GM18867 (cell line): ENCODE results near the gene ZNF691.
A peak's percentile ranks its signal among the peaks of the same experiment; 100 is the strongest.

Experiments
- ATAC-seq: cut with Tn5 transposase; IDR thresholded peaks from one replicate; pipeline ENCODE4 v1.9.1; 2021; ENCODE audit warnings: mild to moderate bottlenecking, moderate library complexity; ENCODE audit not compliant: unreplicated experiment

Gene ZNF691

DNA sequence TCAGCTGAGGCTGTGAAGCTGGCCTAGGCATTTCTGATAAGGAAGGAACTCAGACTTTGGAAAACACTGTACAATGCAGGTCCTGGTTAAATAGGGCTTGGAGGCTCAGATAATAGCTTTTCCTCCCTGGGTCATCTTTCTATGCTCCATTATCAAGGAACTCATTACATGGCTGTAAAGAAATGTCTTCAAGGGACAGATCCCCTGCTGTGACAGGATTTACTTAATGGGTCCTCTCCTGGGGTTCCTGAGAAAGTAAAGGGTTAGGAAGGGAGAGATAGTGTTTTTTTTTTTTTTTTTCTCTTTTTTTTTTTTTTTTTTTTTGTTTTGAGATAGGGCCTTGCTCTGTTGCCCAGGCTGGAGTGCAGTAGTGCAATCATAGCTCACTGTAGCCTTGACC is 15.1 kb upstream of the ZNF691 start:
- no peak for ATAC-seq

DNA sequence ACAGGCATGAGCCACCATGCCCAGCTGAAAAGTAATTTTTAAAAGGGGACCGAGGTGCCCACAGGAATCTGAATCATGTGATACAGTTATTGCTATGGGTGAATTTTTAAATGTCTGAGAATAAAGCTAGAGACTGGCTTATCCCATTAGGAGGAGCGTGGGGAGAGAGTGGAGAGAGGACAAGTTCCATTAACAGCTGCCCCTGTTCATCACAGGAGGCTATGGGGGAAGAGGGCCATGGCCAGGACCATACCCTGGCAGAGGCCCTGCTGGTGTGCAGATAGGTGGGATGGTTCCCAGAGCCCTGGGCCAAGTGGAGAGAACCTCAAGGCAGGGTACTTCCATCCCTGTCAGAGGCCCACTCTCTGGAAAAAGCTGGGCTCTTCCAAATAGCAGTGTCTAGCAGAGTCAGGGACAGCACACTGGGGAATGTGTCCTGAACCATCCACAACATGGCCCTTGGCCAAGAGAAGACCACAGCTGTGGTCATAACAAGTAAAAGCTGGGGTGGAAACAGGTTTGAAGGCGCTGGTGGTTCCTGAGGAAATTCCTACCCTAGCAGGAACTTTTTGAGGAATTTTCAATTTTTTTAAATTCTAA is 13.7 kb upstream of the ZNF691 start:
- no peak for ATAC-seq

DNA sequence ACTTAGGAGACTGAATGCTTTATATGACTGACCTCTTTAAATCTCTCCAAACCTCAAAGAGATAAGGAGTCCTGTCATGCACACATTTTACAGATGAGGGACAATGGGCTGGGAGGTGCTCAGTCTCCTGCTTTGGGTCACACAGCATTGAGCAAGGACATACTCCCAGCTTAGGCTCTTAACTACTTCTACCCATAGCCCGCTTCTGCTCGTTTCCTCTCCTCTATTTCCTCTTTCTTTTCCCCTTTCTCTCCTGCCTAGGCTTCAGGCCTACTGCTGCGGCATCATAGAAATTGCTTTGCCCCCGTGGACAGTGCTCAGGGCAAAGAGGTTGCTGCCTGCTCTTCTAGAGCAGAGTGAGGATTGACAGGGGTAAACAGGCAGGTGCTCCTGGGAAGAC is 12.4 kb upstream of the ZNF691 start:
- ATAC-seq, result no peak

DNA sequence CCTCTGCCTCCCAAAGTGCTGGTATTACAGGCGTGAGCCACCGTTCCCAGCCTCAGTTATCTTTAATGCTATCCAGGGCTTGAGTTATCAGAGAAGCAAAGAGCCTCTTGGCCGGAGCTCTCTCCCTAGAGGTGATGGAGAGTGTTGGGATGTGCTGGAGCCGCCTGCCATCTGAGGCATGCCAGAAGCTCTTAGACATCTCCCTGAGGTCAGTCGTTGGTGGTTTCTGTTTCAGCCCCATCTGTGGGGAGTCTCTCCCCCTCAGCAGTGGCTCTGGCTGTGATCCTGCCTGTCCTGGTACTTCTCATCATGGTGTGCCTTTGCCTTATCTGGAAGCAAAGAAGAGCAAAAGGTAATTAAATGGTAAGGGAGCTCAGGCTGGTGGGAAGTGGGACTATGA is 11.6 kb upstream of the ZNF691 start:
- ATAC-seq, result no peak

DNA sequence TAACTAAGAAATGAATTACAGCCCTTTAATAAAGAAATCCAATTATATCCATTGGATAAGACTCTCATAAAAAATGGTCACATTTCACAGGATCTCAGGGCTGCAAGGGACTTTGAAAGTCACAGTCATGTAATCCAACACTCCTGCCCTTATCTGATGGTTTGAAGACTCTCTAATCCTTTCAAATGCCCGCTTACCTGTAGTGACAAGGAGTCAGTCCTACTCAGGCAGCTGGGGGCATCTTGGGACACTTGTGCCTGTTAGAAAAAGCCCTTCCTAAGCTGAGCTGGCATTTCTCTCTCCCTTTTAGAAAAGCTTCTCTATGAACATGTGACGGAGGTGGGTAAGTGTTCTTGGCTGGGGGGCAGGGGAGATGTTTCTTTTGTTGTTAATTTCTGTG is 11.0 kb upstream of the ZNF691 start:
- ATAC-seq, result no peak

DNA sequence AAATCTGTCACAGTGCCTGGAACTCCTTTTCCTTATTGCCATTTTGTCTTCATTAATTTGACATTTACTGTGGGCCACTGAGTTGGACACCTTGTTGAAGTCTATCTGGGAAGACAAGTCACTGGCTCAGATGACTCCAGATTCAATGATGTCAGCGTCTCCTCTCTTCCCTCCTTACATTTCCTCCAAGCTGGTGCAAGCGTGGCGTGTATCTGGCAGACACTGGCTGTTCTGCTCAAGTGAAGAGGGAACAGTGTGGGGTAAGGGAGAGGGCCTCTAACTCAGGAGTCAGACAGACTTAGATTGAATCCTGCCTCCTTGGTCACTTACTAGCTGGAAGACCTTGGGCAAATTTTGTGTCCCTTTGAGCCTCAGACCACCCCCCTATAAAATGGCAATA is 8.7 kb upstream of the ZNF691 start:
- ATAC-seq, result no peak

DNA sequence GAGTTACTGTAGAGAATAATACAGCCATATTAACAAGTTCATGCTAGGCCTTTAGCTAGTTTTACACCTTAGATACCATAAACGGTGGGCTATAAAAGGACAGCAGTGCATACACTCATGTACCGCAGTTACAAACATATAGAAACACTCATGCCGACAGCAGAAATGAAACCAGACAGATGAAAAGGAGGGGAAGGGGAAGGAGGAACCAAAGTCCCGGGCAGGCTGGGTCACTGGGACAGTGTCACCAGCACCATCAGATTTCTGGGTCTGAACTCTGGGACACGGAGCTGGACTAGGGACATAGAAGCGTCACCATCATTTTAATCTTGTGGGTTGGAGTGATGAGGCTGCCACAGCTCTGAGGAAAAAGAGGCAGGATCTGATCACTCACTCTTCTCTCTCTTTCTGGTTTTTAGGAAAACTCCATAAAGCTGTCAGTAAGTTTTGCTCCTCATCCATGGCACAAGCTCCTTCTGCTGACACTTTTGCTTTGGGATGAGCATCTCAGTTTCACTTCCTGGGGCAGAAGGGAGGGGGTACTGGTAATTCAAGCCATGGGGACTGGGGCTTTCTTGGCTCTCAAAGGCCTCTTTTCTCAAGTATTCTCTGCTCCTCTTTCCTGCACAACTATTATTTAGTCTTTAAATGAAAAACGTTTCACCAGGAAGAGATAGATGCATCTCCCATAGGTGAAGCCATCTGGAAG is 7.8 kb upstream of the ZNF691 start:
- ATAC-seq, result no peak

DNA sequence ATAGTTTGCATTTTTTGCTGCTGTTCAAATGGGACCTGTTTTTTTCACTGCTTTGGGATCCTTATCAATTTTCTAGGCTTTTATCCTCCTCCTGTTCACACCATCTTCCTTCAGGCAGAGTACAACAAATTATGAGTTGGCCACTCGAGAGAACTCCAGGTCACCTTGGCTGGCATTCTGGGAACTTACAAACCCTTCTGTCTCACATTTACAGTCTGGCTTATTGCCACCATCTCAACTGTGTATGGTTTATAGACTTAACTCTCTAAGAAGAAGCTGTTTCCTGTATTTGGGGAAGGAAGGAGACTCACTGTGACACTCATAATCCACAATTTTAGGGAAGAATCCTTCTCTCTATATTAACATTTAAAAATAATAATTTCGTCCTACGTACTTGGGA is 5.4 kb upstream of the ZNF691 start:
- ATAC-seq, result no peak

DNA sequence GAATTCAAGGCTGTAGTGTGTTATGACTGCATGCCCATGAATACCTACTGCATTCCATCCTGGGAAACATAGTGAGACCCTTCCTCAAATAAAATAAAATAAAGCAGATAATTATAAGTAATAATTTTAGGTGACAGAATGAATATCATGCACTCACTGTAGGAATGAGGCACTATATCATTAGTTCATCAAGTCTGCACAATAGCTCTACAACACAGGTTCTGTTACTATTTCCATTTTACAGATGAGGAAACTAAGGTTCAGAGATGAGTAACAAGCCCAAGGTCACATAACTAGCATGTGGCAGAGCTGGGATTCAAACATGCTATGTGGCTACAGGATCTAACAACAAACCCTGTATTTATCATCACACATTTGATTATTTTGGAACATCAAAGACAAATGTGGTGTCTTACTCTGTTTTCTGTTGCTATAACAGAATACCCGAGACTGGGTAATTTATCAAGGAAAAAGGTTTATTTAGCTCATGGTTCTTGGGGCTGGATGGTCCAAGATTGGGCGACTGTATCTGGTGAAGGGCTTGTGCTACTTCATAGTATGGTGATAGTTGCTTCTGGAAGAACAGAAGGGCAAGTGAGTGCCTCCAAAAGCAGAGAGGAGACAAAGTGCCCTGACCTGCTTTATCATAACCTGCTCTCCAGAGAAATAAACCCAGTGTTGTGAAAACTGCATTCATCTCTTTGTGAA is 4.8 kb upstream of the ZNF691 start:
- ATAC-seq, result no peak

DNA sequence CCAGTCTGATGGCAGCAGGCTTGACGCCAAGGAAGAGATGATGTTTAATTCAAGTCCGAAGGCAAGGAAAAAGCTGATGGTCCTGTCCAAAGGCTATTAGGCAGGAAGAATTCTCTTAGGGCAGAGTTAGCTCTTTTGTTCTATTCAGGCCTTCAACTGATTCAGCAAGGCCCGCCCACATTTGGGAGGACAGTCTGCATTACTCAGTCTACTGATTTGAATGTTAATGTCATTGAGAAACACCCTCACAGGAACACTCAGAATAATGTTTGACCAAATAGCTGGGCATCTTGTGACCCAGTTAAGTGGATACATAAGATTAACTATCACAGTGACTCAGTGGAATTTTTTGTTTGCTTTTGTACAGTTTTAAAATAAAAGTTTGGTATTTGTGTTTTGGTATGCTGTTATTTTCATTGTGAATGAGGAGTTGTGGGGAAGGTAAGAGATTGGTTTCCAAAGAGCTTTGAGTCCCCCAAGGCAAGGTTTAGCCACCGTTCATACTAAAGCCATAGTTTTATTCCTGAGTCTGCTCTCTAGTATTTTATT is 1.7 kb upstream of the ZNF691 start:
- ATAC-seq, result no peak

DNA sequence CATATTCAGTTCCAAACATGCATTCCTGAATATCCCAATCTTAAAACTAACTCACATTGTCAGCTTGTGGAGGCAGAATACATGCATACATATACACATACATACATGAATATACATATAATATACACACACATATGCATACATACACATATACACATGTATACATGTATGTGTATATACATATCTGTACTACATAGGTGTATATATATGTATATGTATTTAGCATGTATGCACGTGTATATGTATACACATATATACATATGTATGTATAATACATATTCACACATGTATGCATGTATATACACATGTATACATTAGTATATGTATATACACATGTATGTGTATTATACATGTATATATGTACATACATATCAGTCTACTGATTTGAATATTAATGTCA is 1.2 kb upstream of the ZNF691 start:
- no peak for ATAC-seq

DNA sequence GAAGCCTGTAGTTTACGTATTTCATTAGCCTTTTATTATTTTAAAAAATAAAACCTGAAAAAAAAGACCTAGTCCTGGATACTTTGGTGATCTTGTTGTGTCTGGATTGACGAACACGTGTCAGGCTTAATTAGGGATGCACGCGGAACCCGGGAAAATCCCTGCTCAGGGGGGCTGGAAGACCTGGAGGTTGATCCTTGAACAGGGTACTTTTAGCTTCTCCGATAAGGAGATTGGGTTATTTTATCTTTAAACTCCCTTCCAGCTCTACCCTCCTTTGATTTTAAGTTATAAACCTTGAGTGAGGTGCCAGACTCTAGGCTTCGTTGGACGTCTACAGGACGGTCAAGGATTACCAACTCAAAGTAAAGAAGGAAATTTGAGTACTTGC is 552 bp upstream of the ZNF691 start:
- peak; percentile 17 for ATAC-seq

DNA sequence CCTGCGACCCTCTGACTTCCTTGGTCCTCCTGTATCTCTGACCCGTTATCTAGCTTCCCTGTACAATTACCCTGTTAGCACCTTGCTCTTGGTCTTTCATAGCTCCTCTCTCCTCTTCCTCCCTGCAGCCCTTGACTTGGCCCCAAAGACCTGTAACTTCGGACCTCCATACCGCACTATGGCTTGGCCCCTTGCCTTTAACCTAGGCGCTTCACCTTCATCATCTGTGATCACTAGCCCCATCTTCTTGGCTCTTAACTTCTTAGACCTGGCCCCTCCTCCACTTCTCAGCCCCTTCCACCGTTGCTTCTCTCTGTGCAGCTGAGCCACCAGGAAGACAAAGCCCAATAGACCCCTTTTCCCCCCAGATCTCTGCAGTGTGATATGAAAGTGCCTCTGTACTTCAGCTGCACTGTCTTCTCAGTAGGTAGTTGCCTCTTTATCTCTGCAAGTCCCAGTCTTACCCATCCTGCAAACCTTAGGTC is 740 bp downstream of the ZNF691 start:
- ATAC-seq, result no peak

DNA sequence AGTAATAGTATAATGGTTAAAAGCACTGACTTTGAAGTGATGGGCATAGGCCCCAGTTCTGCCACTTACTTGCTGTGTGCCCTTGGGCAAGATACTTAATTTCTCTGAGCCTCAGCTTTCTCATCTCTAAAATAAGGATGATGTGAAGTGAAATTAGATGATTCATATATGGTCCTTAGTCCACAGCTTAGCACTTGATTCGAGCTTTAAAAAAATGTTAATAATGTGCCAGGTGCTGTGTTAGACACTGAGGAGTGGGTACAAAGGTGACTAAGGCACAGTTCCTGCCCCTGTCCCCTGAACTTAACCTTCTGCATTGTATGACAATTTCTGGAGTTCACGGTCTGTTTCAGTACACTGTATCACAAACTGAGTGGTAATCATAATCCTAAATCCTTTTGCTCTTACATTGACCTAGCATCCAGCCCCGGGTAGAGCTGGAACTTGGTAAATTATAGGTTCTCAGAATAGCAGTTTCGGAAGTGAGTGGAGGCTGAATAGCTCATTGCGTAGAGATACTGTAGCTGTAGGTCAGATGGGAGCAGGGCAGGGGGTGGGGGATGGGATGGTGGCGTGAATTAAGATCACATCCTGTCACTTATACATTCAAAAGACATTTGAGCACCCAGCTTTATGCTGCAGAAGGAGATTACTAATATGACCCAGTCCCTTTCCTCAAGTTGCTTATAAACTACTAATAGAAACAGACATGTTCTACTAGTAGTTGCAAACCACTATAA is 1.5 kb downstream of the ZNF691 start:
- no peak for ATAC-seq

DNA sequence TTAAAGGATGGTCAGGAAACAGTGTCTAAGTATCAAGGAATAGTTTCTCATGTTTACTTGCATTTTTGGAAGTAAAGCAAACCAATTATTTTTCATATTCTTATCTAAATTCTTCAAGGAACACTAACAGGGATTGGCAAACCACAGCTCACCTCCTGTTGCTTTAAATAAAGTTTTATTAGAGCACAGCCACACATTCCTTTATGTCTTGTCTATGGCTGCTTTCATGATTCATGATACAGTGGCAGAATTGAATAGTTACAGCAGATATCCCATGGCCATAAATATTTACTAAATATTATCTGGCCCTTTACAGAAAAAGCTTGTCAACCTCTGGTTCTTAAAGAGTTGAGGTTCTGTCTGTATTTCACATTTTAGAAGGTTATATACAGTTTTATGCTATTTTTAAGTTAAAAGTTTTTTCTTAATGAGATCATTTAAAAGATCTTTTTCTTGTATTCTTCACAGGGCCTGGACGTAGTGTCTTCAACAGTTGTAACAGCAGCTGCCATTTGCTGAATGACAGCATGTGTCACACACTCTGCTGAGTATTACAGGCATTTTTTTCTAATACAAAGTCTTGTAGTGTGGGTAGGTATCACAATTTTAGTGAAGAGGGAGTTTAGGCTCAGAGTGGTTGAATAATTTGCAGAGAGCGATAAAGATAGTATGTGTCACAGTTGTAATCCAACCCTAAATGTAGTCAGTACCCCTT is 2.6 kb downstream of the ZNF691 start:
- no peak for ATAC-seq

DNA sequence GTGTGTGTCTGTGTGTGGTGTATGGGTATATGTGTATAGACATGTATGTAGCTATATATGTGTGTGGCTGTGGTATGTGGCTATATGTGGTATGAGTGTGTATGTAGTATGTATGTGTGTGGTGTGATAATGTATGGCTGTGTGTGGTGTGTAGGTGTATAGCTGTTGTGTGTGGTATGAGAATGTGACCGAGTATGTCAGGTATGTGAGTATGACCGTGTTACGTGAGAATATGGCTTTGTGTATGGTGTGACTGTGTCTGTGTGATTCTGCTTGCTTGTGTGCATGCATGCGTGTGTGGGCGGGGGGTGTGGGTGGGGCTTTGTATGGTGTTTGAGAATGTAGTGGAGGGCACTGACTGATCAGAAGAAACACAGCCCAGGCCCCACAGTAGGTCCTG is 3.5 kb downstream of the ZNF691 start:
- no peak for ATAC-seq

DNA sequence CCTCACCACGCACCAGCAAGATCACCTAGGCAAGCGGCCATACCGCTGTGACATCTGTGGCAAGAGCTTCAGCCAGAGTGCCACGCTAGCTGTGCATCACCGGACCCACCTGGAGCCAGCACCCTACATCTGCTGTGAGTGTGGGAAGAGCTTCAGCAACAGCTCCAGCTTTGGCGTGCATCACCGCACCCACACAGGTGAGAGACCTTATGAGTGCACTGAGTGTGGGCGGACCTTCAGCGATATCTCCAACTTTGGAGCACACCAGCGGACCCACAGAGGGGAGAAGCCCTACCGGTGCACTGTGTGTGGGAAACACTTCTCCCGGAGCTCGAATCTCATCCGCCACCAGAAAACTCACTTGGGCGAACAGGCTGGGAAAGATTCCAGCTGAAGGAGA is 5.0 kb downstream of the ZNF691 start:
- ATAC-seq, result no peak

DNA sequence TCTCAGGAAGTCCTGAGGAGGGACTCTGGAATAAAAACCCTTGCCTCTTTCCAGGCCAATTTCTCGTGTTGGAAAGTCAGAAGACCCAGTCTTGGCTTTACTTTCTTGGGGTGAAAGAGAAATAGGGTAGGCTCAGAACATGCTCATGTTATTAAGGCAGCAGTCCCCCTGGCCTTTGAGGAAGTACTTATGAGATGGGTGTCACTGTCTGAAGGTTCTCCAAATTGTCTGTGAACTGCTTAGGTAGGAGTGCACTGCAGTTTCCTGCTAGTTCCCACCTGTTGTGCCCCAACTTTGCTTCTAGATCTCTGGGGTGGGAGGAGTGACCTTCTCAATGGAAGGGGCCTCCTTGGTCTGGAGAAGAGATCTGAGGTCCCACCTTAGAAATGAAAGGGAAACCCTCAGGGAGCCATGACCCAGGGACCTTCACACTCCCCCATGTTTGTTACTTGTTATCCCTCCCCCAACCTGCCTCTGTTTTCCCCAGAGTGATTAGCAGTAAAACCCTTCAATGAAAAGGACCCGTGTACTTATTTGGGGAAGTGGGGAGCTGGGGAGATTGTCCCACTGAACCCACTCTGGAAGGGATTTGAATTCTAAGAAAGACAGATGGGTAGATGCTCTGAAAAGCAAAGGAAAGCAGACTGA is 5.7 kb downstream of the ZNF691 start:
- no peak for ATAC-seq

DNA sequence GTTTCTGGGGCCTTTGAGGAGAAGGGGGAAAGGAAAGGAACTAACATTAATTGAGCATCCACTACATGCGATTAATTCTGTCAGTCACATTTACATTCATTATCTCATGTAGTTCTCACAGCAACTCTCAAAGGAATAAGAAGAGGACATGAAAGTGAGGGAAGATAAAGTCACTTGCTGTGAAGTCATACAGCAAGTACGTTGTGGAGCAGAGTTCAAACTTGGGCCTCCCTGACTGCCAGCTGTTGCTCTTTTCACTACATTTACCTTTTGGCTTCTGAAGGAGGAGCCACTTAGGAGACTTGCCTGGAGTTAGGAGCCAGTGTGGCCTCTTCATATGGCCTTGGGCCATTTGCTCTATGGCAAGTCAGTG is 6.2 kb downstream of the ZNF691 start:
- no peak for ATAC-seq
